ENCODE data around the gene MRPS27.

Gene MRPS27

GRCh38 chr5:72291601-72292000 lies 28.4 kb downstream of the MRPS27 start:
- Mint-ChIP-seq H3K36me3 (peaks cover 22% of the 10 kb centered on the region), H3K9me3 (no peaks in the 10 kb centered on the region), H3K4me3 (no peak overlapping the region), H3K27me3 (no peaks in the 10 kb centered on the region), H3K27ac (no peak overlapping the region), H3K4me1 (peaks cover 18% of the 10 kb centered on the region)
- DNase-seq (ENCODE audit: low spot score in 2 of 2) (no peak), ATAC-seq (ENCODE audit: low read depth) (no peak)

GRCh38 chr5:72290356-72291133 lies 29.5 kb downstream of the MRPS27 start:
- Mint-ChIP-seq H3K27ac (peak overlapping the region; percentile 35), H3K27me3 (no peaks in the 10 kb centered on the region), H3K4me1 (peaks cover 13% of the 10 kb centered on the region), H3K36me3 (peaks cover 19% of the 10 kb centered on the region), H3K4me3 (no peak overlapping the region), H3K9me3 (no peaks in the 10 kb centered on the region)
- ATAC-seq (ENCODE audit: low read depth) (peak; percentile 90), DNase-seq (ENCODE audit: low spot score in 2 of 2) (no peak)

- Mint-ChIP-seq H3K4me1 (peaks cover 12% of the 10 kb centered on the region), H3K27me3 (no peaks in the 10 kb centered on the region), H3K27ac (no peak overlapping the region), H3K36me3 (peaks cover 16% of the 10 kb centered on the region), H3K9me3 (no peaks in the 10 kb centered on the region), H3K4me3 (no peak overlapping the region)
- DNase-seq (ENCODE audit: low spot score in 2 of 2) = no peak
- no peak for ATAC-seq (ENCODE audit: low read depth)
These were observed 31.1 kb downstream of the MRPS27 start for GRCh38 chr5:72288924-72289323.

GRCh38 chr5:72286798-72287197 lies 33.2 kb downstream of the MRPS27 start:
- Mint-ChIP-seq H3K4me3 (no peak overlapping the region), H3K27me3 (no peaks in the 10 kb centered on the region), H3K27ac (no peak overlapping the region), H3K4me1 (peaks cover 10% of the 10 kb centered on the region), H3K9me3 (no peaks in the 10 kb centered on the region), H3K36me3 (peaks cover 16% of the 10 kb centered on the region)
- ATAC-seq (ENCODE audit: low read depth) (no peak), DNase-seq (ENCODE audit: low spot score in 2 of 2) (no peak)

GRCh38 chr5:72285424-72285821 lies 34.6 kb downstream of the MRPS27 start:
- Mint-ChIP-seq H3K4me3 (no peak overlapping the region), H3K9me3 (no peaks in the 10 kb centered on the region), H3K4me1 (peaks cover 16% of the 10 kb centered on the region), H3K27me3 (no peaks in the 10 kb centered on the region), H3K27ac (no peak overlapping the region), H3K36me3 (peaks cover 20% of the 10 kb centered on the region)
- ATAC-seq (ENCODE audit: low read depth) (no peak), DNase-seq (ENCODE audit: low spot score in 2 of 2) (no peak)

- no peaks in the 10 kb centered on the region for H3K27me3 Mint-ChIP-seq
- no peak overlapping the region for H3K27ac Mint-ChIP-seq
- H3K9me3 Mint-ChIP-seq = no peaks in the 10 kb centered on the region
- peaks cover 23% of the 10 kb centered on the region for H3K36me3 Mint-ChIP-seq
- DNase-seq (ENCODE audit: low spot score in 2 of 2) = no peak
- H3K4me1 Mint-ChIP-seq = peaks cover 16% of the 10 kb centered on the region
- ATAC-seq (ENCODE audit: low read depth) = no peak
- no peak overlapping the region for H3K4me3 Mint-ChIP-seq
These were observed 35.2 kb downstream of the MRPS27 start for GRCh38 chr5:72284559-72285423.

GRCh38 chr5:72283358-72283757 lies 36.7 kb downstream of the MRPS27 start:
- ATAC-seq (ENCODE audit: low read depth) (no peak), DNase-seq (ENCODE audit: low spot score in 2 of 2) (no peak)
- H3K4me3 Mint-ChIP-seq = no peak overlapping the region
- H3K27me3 Mint-ChIP-seq = no peaks in the 10 kb centered on the region
- peaks cover 21% of the 10 kb centered on the region for H3K36me3 Mint-ChIP-seq
- H3K4me1 Mint-ChIP-seq = peaks cover 16% of the 10 kb centered on the region
- H3K9me3 Mint-ChIP-seq = no peaks in the 10 kb centered on the region
- no peak overlapping the region for H3K27ac Mint-ChIP-seq

- no peak for ATAC-seq (ENCODE audit: low read depth)
- no peak for DNase-seq (ENCODE audit: low spot score in 2 of 2)
- Mint-ChIP-seq H3K4me3 (no peak overlapping the region), H3K27ac (no peak overlapping the region), H3K36me3 (peaks cover 20% of the 10 kb centered on the region), H3K4me1 (peaks cover 15% of the 10 kb centered on the region), H3K9me3 (no peaks in the 10 kb centered on the region), H3K27me3 (no peaks in the 10 kb centered on the region)
These were observed 37.2 kb downstream of the MRPS27 start for GRCh38 chr5:72282878-72283277.

- ATAC-seq (ENCODE audit: low read depth) = no peak
- no peaks in the 10 kb centered on the region for H3K27me3 Mint-ChIP-seq
- DNase-seq (ENCODE audit: low spot score in 2 of 2) = no peak
- no peak overlapping the region for H3K27ac Mint-ChIP-seq
- no peak overlapping the region for H3K4me3 Mint-ChIP-seq
- H3K9me3 Mint-ChIP-seq = no peaks in the 10 kb centered on the region
- H3K4me1 Mint-ChIP-seq = peaks cover 15% of the 10 kb centered on the region
- peaks cover 22% of the 10 kb centered on the region for H3K36me3 Mint-ChIP-seq
These were observed 38.1 kb downstream of the MRPS27 start for GRCh38 chr5:72281764-72282499.

- ATAC-seq (ENCODE audit: low read depth) = no peak
- peaks cover 17% of the 10 kb centered on the region for H3K4me1 Mint-ChIP-seq
- H3K36me3 Mint-ChIP-seq = peaks cover 27% of the 10 kb centered on the region
- no peak for DNase-seq (ENCODE audit: low spot score in 2 of 2)
- no peak overlapping the region for H3K4me3 Mint-ChIP-seq
- H3K9me3 Mint-ChIP-seq = peaks cover under 1% of the 10 kb centered on the region
- H3K27me3 Mint-ChIP-seq = no peaks in the 10 kb centered on the region
- H3K27ac Mint-ChIP-seq = no peak overlapping the region
These were observed 38.6 kb downstream of the MRPS27 start for GRCh38 chr5:72281430-72281763.

- Mint-ChIP-seq H3K36me3 (peaks cover 34% of the 10 kb centered on the region), H3K27ac (peak overlapping the region; percentile 45)
- no peak for DNase-seq (ENCODE audit: low spot score in 2 of 2)
These were observed 39.4 kb downstream of the MRPS27 start for GRCh38 chr5:72280581-72281069.

GRCh38 chr5:72276219-72276752 lies 43.8 kb downstream of the MRPS27 start:
- DNase-seq (ENCODE audit: low spot score in 2 of 2) (no peak), ATAC-seq (ENCODE audit: low read depth) (no peak)
- Mint-ChIP-seq H3K27me3 (no peaks in the 10 kb centered on the region), H3K9me3 (peaks cover 2% of the 10 kb centered on the region), H3K36me3 (peaks cover 30% of the 10 kb centered on the region), H3K27ac (no peak overlapping the region), H3K4me1 (peaks cover 12% of the 10 kb centered on the region), H3K4me3 (no peak overlapping the region)

More at GRCh38 chr5:72280581-72281069, 39.4 kb downstream of the MRPS27 start:
- Mint-ChIP-seq H3K9me3 (peaks cover 2% of the 10 kb centered on the region), H3K27me3 (no peaks in the 10 kb centered on the region), H3K4me3 (no peak overlapping the region), H3K4me1 (peaks cover 17% of the 10 kb centered on the region)
- ATAC-seq (ENCODE audit: low read depth) = peak; percentile 48

GRCh38 chr5:72273547-72273946 lies 46.5 kb downstream of the MRPS27 start:
- DNase-seq (ENCODE audit: low spot score in 2 of 2) (no peak), ATAC-seq (ENCODE audit: low read depth) (no peak)
- Mint-ChIP-seq H3K27me3 (no peaks in the 10 kb centered on the region), H3K27ac (no peak overlapping the region), H3K36me3 (peaks cover 25% of the 10 kb centered on the region), H3K4me1 (peaks cover 8% of the 10 kb centered on the region), H3K4me3 (no peak overlapping the region), H3K9me3 (peaks cover 2% of the 10 kb centered on the region)

All from memory B cell (primary cell).